ENCODE data around the gene FAXDC2. TPM values are rescaled to one million over a fixed set of nuclear protein-coding genes. Genes with fewer than 3 reads are reported as not detected.

FAXDC2 gene
- total RNA-seq, 1 donor from 2014 or later: 32.3 TPM

Other genes with a start within 250 kb of the FAXDC2 start
- 24.8 TPM for gene LARP1, start 95.2 kb downstream of the FAXDC2 start, total RNA-seq (ENCODE audit: insufficient read depth, low replicate concordance)
- 66.2 TPM for gene CNOT8, start 8.0 kb upstream of the FAXDC2 start, total RNA-seq (ENCODE audit: insufficient read depth, low replicate concordance)
- 7.7 TPM for gene GEMIN5, start 87.6 kb upstream of the FAXDC2 start, total RNA-seq (ENCODE audit: insufficient read depth, low replicate concordance)
- 10.4 TPM for gene MRPL22, start 90.5 kb upstream of the FAXDC2 start, total RNA-seq (ENCODE audit: insufficient read depth, low replicate concordance)
- gene KIF4B, start 163.2 kb upstream of the FAXDC2 start, total RNA-seq (ENCODE audit: insufficient read depth, low replicate concordance): 4.8 TPM

Measured in umbilical cord (tissue), 1 donor.